Activated CD4-positive, alpha-beta T cell treated with anti-CD3 and anti-CD28 coated beads, Interleukin-2, amount 50 U/mL, for 4 hours (primary cell): ENCODE measurements around the gene ZNF227.
A peak's percentile ranks its signal among the peaks of the same experiment; 100 is the strongest.
"Not testable (repeated sequence)": the region's sequence is repeated elsewhere in the genome, so short reads cannot be mapped to it uniquely, and the experiment has no call there.

ENCODE experiments used
- DNase-seq, 2 experiments: peaks; one replicate each; pipeline ENCODE4 v3.0.0-alpha.2; 2020

The ZNF227 gene

DNA sequence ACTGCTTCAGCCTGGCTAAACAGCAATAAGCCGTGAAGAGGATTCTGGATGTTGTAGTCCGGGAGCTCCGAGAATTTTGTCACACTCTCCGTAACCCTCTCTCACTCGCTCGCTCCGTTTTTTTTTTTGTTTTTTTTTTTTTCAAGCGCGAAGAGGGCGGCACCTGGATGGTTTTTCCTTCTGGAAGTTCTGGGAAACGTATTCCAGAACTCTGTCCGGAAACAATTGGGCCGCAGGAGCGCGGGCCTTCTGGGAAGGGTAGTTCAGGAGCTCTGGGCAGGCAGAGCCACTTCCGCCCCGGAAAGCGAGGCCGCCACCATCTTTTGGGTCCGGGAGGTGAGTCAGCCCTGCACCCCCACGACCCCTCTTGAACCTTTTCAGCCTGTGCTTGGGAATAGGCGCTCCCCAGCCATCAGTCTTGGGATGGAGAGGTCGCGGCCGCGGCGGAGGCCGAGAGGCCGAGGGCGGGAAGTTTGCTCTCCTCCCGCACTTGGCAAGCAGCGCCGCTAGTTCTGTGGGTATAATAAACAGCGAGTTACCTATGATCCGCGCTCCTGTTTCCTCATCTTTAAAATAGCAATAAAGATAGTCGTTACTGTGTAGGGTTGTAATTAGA lies at the start of gene ZNF227:
Gene ZNF227, plus strand, starts transcription at position 283 of the 616 bp plus-strand sequence. CDS start 5,261 bp downstream, outside the sequence.
- DNase-seq: peak; percentile 80

DNA sequence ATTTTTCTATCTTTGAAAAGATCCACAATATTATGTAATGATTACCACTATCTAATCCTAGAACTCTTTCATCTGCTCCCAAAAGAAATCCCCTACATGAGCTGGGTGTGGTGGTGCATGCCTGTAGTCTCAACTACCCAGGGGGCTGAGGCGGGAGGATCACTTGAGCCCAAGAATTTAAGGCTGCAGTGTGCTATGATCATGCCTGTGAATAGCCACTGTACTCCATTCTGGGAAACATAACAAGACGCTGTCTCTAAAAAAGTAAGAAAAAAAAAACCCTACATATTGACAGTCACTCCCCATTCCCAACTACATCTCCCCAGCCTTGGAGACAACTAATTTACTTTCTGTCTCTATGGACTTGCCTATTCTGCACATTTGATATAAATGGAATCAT lies 48.5 kb upstream of the ZNF227 start:
- DNase-seq: no peak

DNA sequence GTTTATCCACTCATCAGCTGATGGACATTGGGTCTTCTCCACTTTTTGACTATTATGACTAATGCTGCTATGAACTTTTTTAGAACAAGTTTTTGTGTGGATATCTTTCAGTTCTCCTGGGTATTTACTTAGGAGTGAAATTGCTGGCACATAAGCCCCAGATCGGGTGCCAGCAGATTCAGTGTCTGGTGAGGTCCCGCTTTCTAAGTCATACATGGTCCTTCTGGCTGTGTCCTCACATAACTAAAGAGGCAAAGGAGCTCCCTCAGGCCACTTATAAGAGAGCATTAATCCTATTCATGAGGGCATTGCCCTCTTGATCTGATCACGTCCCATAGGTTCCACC lies 48.0 kb upstream of the ZNF227 start:
- DNase-seq: no peak

DNA sequence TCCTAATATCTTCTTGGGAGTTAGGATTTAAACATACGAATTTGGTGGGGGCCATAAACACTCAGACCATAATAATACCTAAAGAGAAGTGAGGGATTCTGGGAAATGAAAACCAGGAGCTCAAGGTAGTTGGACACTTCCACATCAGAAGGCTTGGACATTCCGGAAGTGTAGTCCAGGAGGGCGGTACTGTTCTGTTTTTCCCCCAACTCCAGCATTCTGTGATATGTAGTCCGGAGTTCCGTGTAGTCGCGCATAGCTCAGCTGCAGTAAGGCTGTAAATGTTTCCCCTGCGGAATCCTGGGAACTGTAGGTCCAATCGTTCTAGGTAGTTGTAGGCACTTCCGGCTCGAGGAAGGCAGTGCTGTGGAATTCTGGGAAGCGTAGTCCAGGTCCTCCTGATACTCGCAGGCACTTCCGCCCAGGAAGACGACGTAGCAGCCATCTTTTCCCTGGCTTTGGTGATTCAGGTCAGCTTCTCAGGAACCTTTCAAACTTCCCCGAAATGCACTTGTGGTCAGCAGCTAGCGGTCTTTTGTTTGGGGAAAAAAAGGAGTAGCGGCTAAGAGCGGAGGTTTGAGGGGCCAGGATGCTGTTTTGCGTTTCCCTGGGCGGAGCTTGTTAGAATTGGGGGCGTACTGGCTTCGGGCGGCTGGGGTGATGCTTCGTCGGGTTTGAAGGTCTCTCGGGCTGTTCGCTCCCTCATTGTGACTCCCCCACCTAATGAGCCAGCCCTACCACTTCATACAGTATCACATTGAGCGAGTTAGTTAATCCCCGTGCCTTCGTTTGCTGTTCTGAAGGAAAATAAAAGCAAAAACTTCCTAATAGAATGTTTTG lies 47.4 kb upstream of the ZNF227 start, which contains the start of gene ZNF226:
Gene ZNF226, plus strand, starts transcription at position 428 of the 840 bp plus-strand sequence. CDS start 4,981 bp downstream, outside the sequence.
- DNase-seq: peak; percentile 75 to 76

DNA sequence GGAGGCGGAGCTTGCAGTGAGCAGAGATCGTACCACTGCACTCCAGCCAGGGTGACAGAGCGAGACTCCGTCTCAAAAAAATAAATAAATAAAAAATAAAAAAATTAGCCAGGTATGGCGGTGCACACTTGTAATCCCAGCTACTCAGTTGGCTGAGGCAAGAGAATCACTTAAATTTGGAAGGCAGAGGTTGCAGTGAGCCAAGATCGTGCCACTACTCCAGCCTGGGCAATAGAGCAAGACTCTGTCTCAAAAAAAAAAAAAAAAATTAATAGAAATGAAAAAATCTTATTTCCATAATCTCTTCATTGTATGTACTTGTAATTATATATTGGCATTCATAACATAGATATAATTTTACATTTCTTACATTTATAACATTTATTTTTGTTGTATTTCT lies 41.7 kb upstream of the ZNF227 start:
- DNase-seq: not testable (repeated sequence)

DNA sequence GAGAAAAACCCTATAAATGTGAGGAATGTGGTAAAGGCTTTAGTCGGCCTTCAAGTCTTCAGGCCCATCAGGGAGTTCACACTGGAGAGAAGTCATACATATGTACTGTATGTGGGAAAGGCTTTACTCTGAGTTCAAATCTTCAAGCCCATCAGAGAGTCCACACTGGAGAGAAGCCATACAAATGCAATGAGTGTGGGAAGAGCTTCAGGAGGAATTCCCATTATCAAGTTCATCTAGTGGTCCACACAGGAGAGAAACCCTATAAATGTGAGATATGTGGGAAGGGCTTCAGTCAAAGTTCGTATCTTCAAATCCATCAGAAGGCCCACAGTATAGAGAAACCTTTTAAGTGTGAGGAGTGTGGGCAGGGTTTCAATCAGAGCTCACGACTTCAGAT lies 35.7 kb upstream of the ZNF227 start:
- no peak for DNase-seq

DNA sequence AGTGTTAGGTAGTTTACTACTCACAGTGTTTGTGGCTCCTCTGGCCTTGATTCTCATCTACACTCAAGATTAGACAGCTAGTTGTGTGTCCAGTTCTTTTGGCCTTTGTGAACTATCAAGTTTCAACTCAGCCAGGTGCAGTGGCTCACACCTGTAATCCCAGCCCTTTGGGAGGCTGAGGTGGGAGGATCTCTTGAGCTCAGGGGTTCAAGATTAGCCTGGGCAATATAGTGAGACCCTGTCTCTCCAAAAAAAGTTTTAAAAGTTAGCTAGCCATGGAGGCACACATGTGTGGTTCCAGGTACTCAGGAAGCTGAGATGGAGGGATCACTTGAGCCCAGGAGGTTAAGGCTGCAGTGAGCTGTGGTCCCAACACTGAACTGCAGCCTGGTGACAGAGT lies 31.4 kb upstream of the ZNF227 start:
- DNase-seq: no peak

DNA sequence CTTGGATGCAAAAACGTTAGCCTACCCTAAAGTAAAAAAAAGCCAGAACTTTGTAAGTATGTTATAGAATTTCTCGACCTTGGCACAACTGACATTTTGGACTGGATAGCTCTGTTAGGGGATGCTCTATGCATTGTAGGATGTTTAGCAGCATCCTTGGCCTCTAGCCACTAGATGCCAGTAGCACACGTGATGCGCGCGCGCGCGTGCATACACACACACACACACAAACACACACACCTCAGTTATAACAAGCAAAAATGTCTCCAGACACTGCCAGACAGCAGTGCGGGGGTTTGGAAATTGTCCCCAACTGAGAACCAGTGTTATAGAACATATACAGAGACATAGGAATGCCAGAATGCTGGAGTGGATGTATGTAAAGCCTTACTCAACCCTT lies 30.2 kb upstream of the ZNF227 start:
- no peak for DNase-seq

DNA sequence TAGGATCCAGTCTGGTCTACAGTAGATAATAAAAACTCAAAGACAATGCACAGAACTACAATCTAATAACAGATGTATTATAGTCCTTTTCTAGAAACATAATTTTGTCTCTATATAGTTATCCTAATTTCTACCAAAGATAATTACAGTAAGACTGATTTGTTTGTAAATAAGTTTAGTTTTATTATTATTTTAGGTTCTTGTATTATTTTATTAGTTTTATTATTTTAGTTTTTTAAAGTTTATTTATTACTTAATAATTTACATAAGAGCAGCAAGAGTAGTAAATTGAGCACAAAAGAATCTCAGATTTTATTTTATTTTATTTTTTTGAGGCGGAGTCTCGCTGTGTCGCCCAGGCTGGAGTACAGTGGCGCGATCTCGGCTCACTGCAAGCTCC lies 22.3 kb upstream of the ZNF227 start:
- no peak for DNase-seq

DNA sequence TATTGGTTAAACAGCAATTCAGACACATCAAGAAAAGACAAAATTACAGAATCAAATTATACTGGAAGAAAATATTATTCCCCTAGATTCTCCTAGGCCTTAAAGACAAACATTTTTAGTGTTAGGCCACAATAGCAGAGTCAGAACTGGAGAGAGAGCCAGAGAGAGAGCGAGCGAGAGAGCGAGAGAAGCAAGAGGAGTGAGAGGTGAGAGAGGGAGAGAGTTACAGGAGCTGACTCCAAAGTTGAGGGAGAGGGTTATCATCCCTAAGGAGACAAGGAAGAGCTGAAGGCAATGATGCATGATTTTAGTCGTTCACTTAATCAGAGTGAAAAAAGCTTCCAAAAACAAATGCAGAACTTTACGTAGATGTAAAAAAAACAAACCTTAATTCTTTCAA lies 20.2 kb upstream of the ZNF227 start:
- DNase-seq: no peak

DNA sequence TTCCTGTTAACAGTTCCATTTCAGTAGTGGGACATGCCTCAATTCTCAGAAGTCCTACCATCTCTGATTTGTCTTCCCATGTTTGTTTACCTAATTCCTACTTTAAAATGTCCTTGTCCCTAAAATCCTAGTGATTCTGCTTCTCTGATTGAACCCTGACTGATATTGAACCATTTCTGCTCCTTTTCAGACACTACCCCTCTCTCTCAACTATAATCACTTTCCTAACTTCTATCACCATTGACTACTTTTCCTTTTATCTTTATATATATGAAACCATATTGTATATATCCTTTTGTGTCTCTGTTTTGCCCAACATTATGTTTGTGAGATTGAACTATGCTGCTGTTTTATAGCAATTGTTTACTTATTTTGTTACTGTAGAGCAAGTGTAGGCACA lies 15.6 kb upstream of the ZNF227 start:
- DNase-seq: no peak

DNA sequence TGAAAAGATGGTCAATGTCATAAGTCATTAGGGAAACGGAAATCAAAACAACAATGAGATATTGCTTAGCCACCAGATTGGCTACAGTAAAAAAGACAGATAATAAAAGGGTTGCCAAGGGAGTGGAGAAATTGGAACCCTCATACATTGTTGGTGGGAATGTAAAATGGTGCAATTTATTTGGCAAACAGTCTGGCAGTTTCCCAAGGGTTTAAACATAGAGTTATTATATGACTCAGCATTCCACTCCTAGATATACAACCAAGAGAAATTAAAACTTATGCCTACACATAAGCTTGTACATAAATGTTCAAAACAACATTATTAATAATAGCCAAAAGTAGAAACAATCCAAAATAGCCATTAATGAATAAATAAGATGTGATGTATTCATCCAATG lies 9.9 kb upstream of the ZNF227 start:
- DNase-seq: no peak

DNA sequence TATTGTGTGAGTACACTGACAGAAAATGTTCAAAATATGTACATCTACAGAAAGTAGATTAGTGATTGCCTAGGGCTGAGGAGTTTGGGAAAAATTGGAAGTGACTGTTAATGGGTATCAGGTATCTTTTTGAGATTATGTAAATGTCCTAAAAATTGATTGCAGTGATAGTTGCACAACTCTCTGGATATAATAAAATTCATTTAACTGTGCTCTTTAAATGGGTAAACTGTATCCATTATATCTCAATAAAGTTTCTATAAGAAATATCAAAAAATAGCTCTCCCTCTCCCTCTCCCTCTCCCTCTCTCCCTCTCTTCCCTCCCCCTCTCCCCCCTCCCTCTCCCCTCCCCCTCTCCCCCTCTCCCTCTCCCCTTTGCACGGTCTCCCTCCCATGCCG lies 9.4 kb upstream of the ZNF227 start:
- DNase-seq: no peak

DNA sequence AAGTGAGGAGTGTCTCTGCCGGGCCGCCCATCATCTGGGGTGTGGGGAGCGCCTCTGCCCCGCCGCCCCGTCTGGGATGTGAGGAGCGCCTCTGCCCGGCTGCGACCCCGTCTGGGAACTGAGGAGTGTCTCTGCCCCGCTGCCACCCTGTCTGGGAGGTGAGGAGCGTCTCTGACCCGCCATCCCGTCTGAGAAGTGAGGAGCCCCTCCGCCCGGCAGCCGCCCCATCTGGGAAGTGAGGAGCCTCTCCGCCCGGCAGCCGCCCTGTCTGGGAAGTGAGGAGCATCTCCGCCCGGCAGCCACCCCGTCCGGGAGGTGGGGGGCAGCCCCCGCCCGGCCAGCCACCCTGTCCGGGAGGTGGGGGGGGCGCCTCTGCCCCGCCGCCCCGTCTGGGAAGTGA lies 8.5 kb upstream of the ZNF227 start:
- DNase-seq: not testable (repeated sequence)

DNA sequence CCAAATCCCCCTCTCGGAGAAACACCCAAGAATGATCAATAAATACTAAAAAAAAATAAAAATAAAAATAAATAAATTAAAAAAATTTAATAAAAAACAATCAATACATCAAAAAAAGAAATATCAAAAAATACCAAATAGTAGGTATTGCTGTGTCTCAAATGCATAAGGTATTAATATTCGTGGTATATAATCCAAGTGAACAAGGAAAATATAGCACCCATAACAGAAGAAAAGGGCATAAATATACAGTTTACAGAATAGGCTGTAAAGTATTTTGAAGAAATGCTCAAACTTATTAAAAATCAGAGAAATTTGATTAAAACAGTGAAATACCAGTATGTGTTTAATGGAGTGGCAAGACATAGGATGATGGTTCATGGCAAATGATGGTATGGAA lies 7.6 kb upstream of the ZNF227 start:
- no peak for DNase-seq

DNA sequence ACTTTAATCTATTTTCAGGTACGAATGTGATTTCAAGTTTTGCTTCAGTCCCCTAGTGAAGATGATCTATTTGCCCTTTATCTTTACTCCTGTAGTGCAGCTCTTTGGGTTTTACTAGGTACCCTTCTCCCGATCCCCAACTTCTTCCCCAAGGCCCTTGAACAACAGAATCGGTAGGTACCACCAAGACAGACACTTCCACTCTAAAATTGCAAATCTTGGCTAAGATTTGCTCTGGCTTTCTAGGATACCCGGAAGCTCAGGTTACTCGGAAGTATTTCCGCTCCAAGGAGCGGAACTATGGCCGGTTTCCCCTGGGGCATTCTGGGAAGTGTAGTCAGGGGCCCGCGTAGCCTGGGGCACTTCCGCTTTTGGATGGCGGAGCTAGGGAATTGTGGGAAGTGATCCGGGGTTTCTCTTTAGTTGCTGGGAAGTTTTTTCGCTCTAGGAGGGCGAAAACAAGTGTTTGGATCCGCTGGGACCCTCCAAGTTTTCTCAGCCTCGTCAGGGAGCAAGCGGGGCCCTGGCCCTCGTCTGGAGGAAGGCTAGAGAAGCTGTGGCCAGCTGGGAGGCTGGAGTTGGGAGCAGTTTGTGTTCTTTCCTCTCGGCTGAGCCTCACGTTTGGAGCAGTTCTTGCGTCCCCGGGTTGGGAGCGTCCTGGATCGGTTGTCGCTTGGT lies 5.1 kb upstream of the ZNF227 start:
- DNase-seq: peak; percentile 71 to 72

DNA sequence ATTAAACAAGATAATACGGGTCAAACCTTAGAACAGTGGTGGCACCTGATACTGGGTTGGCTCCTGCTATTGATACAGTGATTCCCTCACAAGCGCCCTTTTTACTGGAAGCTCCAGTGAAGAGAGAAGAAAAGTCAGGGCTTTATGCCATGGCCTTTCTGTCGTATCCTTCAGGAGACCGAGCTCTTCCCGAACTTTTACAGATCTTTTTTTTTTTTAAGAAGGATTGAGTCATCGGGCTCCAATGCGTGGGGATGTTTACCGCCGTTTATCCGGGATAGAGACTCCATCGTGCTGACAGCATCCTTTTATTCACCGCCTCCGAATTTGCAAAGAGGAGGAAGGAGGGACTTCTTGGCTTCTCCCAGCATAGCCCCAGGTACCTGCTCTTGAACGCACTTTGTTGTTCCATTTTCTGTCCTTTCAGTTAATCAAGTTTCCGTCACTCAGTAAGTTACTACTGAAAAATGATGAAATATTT lies 574 bp downstream of the ZNF227 start:
- no peak for DNase-seq

DNA sequence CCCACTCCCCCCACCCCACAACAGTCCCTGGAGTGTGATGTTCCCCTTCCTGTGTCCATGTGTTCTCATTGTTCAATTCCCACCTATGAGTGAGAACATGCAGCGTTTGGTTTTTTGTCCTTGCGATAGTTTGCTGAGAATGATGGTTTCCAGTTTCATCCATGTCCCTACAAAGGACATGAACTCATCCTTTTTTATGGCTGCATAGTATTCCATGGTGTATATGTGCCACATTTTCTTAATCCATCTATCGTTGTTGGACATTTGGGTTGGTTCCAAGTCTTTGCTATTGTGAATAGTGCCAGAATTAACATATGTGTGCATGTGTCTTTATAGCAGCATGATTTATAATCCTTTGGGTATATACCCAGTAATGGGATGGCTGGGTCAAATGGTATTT lies 7.6 kb downstream of the ZNF227 start:
- DNase-seq: not testable (repeated sequence)

DNA sequence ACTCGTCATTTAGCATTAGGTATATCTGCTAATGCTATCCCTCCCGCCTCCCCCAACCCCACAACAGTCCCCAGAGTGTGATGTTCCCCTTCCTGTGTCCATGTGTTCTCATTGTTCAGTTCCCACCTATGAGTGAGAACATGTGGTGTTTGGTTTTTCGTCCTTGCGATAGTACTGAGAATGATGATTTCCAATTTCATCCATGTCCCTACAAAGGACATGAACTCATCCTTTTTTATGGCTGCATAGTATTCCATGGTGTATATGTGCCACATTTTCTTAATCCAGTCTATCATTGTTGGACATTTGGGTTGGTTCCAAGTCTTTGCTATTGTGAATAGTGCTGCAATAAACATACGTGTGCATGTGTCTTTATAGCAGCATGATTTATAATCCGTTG lies 8.4 kb downstream of the ZNF227 start:
- not testable (repeated sequence) for DNase-seq

DNA sequence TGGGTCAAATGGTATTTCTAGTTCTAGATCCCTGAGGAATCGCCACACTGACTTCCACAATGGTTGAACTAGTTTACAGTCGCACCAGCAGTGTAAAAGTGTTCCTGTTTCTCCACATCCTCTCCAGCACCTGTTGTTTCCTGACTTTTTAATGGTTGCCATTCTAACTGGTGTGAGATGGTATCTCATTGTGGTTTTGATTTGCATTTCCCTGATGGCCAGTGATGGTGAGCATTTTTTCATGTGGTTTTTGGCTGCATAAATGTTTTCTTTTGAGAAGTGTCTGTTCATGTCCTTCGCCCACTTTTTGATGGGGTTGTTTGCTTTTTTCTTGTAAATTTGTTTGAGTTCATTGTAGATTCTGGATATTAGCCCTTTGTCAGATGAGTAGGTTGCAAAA lies 9.0 kb downstream of the ZNF227 start:
- not testable (repeated sequence) for DNase-seq

DNA sequence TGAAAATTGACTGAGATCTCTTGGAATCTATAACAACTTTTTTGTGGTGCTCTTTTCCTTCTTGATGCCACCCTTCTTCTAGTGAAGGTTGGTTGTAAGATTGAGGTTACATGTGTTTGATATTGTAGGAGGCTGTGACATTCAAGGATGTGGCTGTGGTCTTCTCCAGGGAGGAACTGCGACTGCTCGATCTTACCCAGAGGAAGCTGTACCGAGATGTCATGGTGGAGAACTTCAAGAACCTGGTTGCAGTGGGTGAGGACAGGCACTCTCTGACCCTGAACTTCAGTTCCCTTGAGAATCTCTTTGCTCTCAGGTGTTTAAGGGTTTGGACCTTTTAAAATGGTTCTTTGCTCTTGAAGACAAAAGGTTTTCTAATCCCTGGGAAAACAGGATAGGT lies 16.0 kb downstream of the ZNF227 start:
- no peak for DNase-seq

DNA sequence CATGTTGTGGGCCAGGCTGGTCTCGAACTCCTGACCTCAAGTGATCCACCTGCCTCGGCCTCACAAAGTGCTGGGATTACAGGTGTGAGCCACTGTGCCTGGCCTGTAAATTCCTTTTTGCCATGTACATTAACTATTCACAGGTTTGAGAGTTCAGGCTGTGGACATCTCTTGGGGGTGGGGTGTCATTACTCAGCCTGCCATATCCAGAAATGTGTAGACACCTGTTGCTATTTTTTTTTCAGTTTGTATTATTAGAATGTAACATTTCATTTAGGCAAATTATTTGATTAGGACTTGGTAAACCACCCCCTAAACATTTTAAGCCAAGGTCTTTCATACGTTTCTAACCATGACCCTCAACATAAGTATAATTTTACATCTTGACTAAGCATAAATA lies 20.5 kb downstream of the ZNF227 start:
- DNase-seq: no peak

DNA sequence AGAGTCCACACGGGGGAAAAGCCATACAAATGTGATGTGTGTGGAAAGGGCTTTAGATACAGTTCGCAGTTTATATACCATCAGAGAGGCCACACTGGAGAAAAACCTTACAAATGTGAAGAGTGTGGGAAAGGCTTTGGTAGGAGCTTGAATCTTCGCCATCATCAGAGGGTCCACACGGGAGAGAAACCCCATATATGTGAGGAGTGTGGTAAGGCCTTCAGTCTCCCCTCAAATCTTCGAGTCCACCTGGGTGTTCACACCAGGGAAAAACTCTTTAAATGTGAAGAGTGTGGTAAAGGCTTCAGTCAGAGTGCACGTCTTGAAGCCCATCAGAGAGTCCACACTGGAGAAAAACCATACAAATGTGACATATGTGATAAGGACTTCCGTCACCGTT lies 24.1 kb downstream of the ZNF227 start:
- DNase-seq: no peak

DNA sequence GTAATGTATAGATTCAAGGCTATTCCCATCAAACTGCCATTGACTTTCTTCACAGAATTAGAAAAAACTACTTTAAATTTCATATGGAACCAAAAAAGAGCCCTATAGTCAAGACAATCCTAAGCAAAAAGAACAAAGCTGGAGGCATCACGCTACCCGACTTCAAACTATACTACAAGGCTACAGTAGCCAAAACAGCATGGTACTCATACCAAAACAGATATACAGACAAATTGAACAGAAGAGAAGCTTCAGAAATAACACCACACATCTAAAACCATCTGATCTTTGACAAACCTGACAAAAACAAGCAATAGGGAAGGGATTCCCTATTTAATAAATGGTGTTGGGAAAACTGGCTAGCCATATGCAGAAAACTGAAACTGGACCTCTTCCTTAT lies 40.0 kb downstream of the ZNF227 start:
- not testable (repeated sequence) for DNase-seq
